NCI-H510A treated with DMSO at 0.1 percent for 48 hours (cell line): ENCODE results near the gene CCDC38.
A peak's percentile ranks its signal among the peaks of the same experiment; 100 is the strongest.

Experiments used
- DNase-seq: peaks from one replicate; lab custom pipeline; 2025; lab: John Stamatoyannopoulos, UW

Gene CCDC38

DNA sequence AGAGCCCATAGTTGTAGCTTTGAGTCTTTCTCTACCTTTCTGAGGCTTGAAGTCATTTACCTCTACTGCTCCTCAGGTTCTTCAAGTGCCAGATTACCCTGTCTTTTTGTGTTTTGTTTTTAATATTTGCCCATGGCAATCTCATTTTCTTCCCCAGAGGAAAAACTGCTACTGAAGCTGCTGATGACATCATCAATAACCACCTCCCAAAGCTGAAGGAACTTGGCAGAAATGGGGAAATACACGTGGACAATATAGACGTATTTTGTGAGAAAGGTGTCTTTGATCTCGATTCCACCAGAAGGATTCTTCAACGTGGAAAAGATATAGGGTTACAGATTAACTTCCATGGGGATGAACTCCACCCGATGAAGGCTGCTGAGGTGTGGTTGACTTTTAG lies 17.8 kb upstream of the CCDC38 start:
- DNase-seq = no peak

GRCh38 chr12:95959107-95959506 lies 16.7 kb upstream of the CCDC38 start:
- no peak for DNase-seq

DNA sequence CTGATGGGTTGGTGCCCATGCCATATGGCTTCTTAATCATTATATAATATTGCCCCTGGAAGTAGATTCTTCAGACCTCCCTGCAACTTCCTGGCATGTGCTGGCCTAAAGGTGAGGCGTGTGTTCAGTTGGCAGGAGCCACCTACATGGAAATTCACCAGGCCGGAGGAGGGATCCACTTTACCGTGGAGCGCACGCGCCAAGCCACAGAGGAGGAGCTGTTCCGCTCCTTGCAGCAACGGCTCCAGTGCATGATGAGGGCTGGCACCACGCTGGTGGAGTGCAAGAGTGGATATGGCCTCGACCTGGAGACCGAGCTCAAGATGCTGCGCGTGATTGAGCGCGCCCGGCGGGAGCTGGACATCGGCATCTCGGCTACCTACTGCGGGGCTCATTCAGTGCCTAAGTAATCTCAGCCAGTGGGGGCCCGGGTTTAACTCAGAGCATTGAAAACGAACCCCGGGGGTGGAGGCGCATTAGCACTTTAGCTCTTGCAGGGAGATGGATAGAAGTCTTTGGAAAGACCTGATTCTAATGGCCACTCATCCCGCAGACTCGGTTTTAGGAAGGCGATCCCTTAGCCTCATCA lies 14.2 kb upstream of the CCDC38 start:
- no peak for DNase-seq

DNA sequence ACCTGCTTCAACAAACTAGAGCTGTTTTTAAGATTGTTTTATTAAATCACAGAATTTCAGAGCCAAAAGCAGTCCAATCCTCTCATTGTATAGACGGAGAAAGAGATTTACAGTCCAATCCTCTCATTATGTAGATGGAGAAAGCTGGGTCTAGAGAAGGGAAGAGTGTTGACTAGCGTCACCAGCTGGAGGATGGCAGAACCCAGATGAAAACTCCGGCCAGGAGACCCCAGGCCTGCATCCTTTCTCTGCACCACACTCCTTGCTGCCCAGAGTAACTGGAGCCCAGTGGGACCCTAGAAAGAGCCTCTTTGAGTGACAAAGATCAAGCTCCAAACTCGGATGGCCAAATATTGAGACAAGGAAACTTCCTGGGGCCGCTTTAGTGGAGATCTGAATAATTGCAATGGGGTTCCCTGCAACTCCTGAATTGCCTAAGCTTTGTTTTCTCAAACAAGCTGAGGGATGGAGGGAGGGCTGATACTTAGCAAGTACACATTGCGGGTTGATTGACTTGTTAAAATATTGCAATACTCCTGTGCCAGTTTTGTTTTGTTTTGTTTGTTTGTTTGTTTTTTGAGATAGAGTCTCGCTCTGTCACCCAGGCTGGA lies 13.2 kb upstream of the CCDC38 start:
- no peak for DNase-seq

- DNase-seq = no peak
Observed at GRCh38 chr12:95953000-95953399, 10.6 kb upstream of the CCDC38 start.

- no peak for DNase-seq
Observed at GRCh38 chr12:95951515-95951914, 9.1 kb upstream of the CCDC38 start.

GRCh38 chr12:95949477-95950206 lies 7.2 kb upstream of the CCDC38 start:
- no peak for DNase-seq

GRCh38 chr12:95944108-95944704 lies 1.8 kb upstream of the CCDC38 start:
- DNase-seq = no peak

GRCh38 chr12:95943330-95943842 lies 972 bp upstream of the CCDC38 start, which contains the start of gene AMDHD1:
Gene AMDHD1, plus strand, starts transcription at chr12:95943331. Its CDS starts 68 bp downstream, at chr12:95943399.
- peak; percentile 32 for DNase-seq

DNA sequence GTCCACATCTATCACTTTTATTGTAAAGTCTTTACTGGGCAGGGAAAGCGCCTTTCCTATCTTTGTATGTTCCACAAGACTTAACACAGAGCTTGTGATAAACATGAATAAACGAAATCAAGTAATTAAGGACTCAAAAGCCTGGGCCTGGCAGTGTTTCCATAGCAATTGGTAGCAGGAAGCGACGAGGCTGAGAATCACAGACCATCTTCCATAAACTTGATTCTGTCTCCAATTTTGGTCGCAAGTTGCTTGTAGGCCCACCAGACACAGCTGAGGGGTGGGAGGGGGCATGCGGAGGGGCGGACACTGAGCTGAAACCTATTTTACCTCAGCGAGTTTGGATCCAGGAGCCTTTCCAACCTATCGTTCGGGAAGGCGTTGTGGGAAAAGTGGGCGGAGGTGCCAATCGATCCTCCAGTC lies 302 bp downstream of the CCDC38 start:
- DNase-seq = peak; percentile 56

DNA sequence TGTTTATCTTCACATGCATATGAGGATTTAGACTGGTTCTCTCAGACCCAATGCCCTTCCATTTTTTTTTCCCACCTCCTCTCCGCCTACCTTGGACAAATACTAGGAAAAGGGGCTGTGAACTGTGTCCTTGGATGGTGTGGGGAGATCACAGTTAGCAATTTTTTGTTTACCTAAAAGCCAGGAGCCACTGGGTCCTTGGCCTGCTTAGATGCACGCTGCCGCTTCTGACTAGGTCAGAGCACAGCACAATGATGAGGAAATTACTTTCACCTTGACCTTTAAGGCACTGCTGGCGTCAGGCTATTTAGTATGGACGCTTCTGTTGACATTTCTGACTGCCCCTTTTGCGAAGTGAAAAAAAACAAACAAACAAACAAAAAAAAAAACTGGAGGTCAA lies 1.9 kb downstream of the CCDC38 start:
- DNase-seq = no peak

GRCh38 chr12:95922231-95922630 lies 20.2 kb downstream of the CCDC38 start:
- DNase-seq = no peak

GRCh38 chr12:95919110-95919509 lies 23.3 kb downstream of the CCDC38 start:
- DNase-seq = no peak

DNA sequence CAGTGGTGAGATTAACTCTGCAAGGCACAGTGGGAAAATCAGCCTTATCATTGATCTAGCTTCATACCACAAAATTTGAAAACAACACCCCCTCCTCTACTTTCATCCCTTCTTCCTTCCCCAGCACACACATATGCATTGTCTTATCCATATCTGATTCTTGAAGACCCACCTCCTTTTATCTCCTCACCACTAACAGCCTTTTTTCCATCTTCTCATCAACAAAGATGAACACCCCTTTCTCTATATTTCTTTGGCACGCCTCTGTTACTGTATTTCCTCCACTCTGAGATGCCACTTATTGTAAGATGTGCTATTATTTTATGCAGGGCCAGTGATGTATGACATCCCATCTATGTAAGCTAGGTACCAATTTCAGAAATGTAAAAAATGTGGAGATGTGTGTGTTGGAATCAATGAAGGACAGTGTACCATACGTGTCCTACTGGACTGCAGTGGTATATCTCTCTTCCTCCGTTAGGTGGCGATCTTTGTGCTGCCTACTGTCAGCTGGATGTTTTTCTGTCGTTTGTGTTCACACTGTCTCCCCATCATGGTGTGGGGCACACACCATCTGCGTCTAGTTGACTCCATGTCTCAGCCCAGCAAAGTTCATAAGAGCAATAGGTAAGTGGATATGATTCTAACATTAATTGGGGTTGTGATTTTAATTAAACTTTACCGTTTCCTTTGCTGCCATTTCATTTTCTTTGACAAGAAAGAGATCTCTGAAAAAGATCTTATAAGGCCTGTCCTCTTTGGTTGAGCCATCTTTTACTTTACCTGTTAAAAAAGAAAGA lies 24.0 kb downstream of the CCDC38 start:
- DNase-seq = peak; percentile 40

- DNase-seq = no peak
Observed at GRCh38 chr12:95909871-95910270, 32.5 kb downstream of the CCDC38 start.

DNA sequence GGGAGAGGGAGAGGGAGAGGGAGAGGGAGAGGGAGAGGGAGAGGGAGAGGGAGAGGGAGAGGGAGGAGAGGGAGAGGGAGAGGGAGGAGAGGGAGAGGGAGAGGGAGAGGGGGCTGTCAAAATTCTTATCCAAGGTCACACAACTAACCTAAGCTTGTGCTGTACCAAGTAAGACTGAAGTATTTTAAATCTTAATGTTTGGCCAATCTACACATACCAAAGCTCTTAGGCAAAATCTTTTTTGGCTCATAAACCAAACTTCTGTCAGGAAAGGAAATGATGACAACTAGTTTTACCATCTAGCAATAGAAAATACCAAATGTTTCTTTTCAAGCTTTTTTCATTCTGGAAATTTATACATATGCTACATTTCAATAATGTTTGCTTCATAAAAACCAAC lies 33.8 kb downstream of the CCDC38 start:
- no peak for DNase-seq

DNA sequence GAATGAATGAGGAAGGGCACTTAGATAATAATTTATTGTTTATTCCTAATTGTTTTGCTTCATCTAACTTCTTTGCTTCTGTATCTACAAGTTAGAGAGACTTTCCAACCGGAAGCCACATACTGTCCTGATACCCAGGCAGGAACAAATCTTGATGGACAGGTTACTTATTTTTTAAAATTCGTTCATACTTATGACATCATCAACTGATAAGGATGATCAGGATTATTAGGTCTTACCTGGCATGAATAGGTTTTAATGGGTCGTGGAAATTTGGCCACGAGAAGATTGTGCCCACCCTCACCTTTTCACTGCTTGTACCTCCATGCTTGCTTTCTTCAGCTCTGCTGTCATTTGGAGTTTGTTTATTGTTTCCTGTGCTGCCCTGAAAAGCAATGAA lies 44.3 kb downstream of the CCDC38 start:
- DNase-seq = no peak

DNA sequence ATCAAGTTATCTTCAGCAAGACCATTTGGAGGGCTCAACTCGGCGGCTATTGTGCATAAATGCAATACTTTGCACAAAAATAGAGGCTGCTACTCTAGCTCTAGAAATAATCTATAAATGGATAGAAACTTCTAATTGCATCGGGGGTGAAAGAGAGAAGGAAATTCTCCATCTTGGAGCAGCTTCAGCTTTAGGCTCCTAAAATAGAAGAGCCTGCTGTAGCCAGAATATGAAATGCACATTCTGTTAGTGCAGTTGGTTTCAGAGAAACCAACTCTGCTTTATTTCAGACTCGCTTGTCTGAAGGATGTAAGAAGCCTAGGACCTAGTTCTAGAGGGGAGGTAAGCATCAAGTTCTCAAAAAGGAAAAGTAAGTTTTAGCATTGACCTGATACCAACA lies 45.6 kb downstream of the CCDC38 start:
- no peak for DNase-seq

DNA sequence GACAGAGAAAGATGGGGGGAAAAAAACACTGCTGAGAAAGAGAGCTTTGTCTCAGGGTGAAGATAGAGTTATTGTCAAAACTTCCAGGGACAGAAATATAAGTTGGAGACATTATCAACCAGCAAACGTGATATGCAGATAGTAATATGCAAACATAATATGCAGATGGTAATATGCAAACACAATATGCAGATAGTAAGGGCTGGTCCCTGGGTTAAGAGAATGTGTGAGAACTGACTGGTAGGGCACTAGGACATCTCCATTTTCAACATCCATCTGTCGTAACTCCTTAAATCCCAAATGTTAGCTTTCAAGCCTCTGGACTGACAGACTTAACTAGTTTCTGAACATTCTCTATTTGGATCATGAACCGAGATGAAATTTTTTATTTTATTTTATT lies 51.5 kb downstream of the CCDC38 start:
- no peak for DNase-seq

DNA sequence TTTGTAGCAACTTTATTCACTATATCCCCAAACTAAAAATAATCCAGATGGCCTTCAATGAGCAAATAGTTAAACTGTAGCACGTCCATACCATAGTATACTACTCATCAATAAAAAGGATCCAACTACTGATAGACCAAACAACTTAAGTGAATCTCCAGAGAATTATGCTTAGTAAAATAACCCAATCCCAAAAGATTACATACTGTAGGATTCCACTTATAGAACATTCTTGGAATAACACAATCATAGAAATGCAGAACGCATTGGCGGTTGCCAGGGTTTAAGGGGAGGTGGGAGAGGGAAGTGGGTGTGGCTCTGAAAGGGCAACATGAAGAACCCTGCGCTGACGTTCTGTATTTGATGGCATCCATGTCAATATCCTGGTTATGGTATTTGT lies 55.1 kb downstream of the CCDC38 start:
- no peak for DNase-seq

DNA sequence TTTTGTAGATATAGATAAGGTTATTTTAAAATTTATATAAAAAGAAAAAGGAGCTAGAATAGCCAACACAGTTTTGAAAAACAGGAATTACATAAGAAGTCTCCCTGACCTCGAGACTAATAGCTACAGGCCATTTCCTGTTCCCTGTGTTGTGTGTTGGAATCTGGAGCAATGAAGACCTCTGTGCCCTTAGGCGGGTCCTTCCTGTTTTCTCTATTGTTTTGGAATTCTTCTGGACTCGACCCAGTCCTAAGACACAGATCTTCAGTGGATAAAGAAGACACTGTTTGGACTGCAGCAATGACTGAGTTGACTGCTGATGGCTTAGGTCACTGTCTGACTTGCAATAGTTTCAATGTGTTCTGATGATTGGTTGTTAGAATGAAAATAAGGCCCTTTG lies 57.4 kb downstream of the CCDC38 start:
- no peak for DNase-seq

DNA sequence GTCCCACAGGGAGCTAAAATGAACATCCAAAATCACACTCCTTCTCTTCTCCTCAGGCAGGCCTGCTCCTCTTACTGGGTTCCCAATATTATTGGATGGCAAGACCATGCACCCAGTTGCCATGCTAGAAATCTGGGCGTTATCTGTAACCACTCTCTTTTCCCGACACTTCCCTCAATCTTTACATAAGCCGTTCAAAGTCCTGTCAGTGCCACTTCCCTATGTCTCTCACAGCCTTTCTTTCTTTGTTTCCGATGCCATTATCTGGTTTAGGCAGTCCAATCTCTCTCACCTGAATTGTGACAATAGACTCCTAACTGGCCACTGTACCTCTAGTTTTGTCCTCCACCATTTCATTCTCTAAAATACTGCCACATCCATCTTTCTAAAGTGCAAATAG lies 59.5 kb downstream of the CCDC38 start:
- no peak for DNase-seq
